Activated CD8-positive, alpha-beta T cell treated with anti-CD3 and anti-CD28 coated beads for 36 hours (primary cell): ENCODE measurements around the gene NDRG4. TPM values are rescaled to one million over a fixed set of nuclear protein-coding genes. Genes with fewer than 3 reads are reported as not detected.
"Not testable (repeated sequence)": the region's sequence is repeated elsewhere in the genome, so short reads cannot be mapped to it uniquely, and the experiment has no call there.

Experiments used
- ATAC-seq: fragments of 200-7000 bp; cut with Tn5 transposase; one replicate; pipeline ENCODE4 v1.10.0; 2021; ENCODE audit warnings: mild to moderate bottlenecking, moderate library complexity
- CTCF ChIA-PET: fragments of 350-600 bp; sonication (Branson Sonifier 250); formaldehyde crosslinking; loops from one replicate; lab custom pipeline; 2021; ENCODE audit warnings: antibody characterized with exemption; lab: Charles Lee
- POLR2A ChIA-PET: fragments of 350-600 bp; sonication (Branson Sonifier 250); formaldehyde crosslinking; loops from one replicate; lab custom pipeline; 2021; ENCODE audit warnings: antibody characterized with exemption; lab: Charles Lee
- DNase-seq: peaks from one replicate; pipeline ENCODE4 v3.0.0-alpha.2; 2020
- H3K27ac Mint-ChIP-seq: one replicate; pipeline ENCODE4 v1.8.0; 2021; ENCODE audit warnings: mild to moderate bottlenecking, mixed read lengths
- H3K27me3 Mint-ChIP-seq: one replicate; pipeline ENCODE4 v1.8.0; 2021; ENCODE audit warnings: mixed read lengths
- H3K36me3 Mint-ChIP-seq: one replicate; pipeline ENCODE4 v1.8.0; 2021; ENCODE audit warnings: low read depth, mixed read lengths
- H3K4me1 Mint-ChIP-seq: one replicate; pipeline ENCODE4 v1.8.0; 2021; ENCODE audit warnings: low read depth, mixed read lengths
- H3K4me3 Mint-ChIP-seq: one replicate; pipeline ENCODE4 v1.8.0; 2021; ENCODE audit warnings: mild to moderate bottlenecking, moderate library complexity, mixed read lengths
- H3K9me3 Mint-ChIP-seq: one replicate; pipeline ENCODE4 v1.8.0; 2021; ENCODE audit warnings: mixed read lengths
- CTCF ChIP-seq: fragments of 200-600 bp; IDR thresholded peaks from one replicate; pipeline ENCODE4 v1.8.0; 2022; ENCODE audit warnings: antibody characterized with exemption, mild to moderate bottlenecking
- intact Hi-C: fragments of 100-400 bp; cut with micrococcal nuclease; formaldehyde crosslinking; loops from one replicate; pipeline ENCODE4 v1.10.0; 2022
- total RNA-seq, 2 experiments: library from RNA; stranded (reverse); gene quantifications; one replicate each; pipeline ENCODE4 v1.2.3, GENCODE V29; 2021

NDRG4 gene
- total RNA-seq, 2 experiments from 2014 or later = 1.3 to 1.6 TPM

- POLR2A ChIA-PET = interaction anchor here (1.2 kb wide), 1 partner anchor 14 kb away, joined by 3 read pairs; no protein-coding TSS in a partner anchor
- CTCF ChIA-PET = interaction anchor here (0.6 to 7.9 kb wide), 5 partner anchors 27 to 271 kb away, joined by 3 to 201 read pairs (median 3); no protein-coding TSS in a partner anchor
- no peak overlapping the region for H3K27ac Mint-ChIP-seq
- DNase-seq = no peak
- intact Hi-C loops = no loop called here
- H3K36me3 Mint-ChIP-seq = no peaks in the 10 kb centered on the region
- no peak for ATAC-seq
- H3K4me3 Mint-ChIP-seq = no peak overlapping the region
- H3K9me3 Mint-ChIP-seq = no peaks in the 10 kb centered on the region
- no peak for TF ChIP-seq CTCF
- no peaks in the 10 kb centered on the region for H3K4me1 Mint-ChIP-seq
- H3K27me3 Mint-ChIP-seq = peaks cover 5% of the 10 kb centered on the region
These were observed 14.6 kb upstream of the NDRG4 start for GRCh38 chr16:58485184-58485887.

GRCh38 chr16:58487566-58488351 is 12.2 kb upstream of the NDRG4 start:
- H3K27ac Mint-ChIP-seq = no peak overlapping the region
- ChIA-PET POLR2A (interaction anchor here (1.4 kb wide), 1 partner anchor 151 kb away, joined by 5 read pairs; no protein-coding TSS in a partner anchor), CTCF (interaction anchor here (0.6 to 7.9 kb wide), 34 partner anchors 9 to 268 kb away, joined by 3 to 201 read pairs (median 4); no protein-coding TSS in a partner anchor)
- no peaks in the 10 kb centered on the region for H3K9me3 Mint-ChIP-seq
- peak; percentile 84 for DNase-seq
- TF ChIP-seq CTCF = peak; percentile 93
- ATAC-seq = peak; percentile 93
- H3K4me1 Mint-ChIP-seq = no peaks in the 10 kb centered on the region
- intact Hi-C loops = loop anchor here (1.0 kb wide), 1 partner anchor 151 kb away; no protein-coding TSS in a partner anchor
- peaks cover 2% of the 10 kb centered on the region for H3K27me3 Mint-ChIP-seq
- no peaks in the 10 kb centered on the region for H3K36me3 Mint-ChIP-seq
- no peak overlapping the region for H3K4me3 Mint-ChIP-seq

GRCh38 chr16:58488531-58488930 is 11.4 kb upstream of the NDRG4 start:
- no peak for ATAC-seq

GRCh38 chr16:58490065-58490464 is 9.9 kb upstream of the NDRG4 start:
- H3K27ac Mint-ChIP-seq = no peak overlapping the region
- peaks cover 7% of the 10 kb centered on the region for H3K27me3 Mint-ChIP-seq
- ATAC-seq (no peak), DNase-seq (no peak)
- TF ChIP-seq CTCF = no peak
- no peaks in the 10 kb centered on the region for H3K9me3 Mint-ChIP-seq
- peaks cover 3% of the 10 kb centered on the region for H3K4me1 Mint-ChIP-seq
- ChIA-PET CTCF (interaction anchor here (1.3 to 7.9 kb wide), 2 partner anchors 154 to 266 kb away, joined by 3 to 201 read pairs; no protein-coding TSS in a partner anchor), POLR2A (no interaction called here)
- no peaks in the 10 kb centered on the region for H3K36me3 Mint-ChIP-seq
- intact Hi-C loops = no loop called here
- H3K4me3 Mint-ChIP-seq = no peak overlapping the region

More at GRCh38 chr16:58488531-58488930, 11.4 kb upstream of the NDRG4 start:
- peaks cover 4% of the 10 kb centered on the region for H3K27me3 Mint-ChIP-seq
- H3K27ac Mint-ChIP-seq = no peak overlapping the region
- H3K4me1 Mint-ChIP-seq = no peaks in the 10 kb centered on the region
- ChIA-PET CTCF (interaction anchor here (0.7 to 7.9 kb wide), 20 partner anchors 10 to 268 kb away, joined by 3 to 201 read pairs (median 5); no protein-coding TSS in a partner anchor), POLR2A (interaction anchor here (1.4 kb wide), 1 partner anchor 151 kb away, joined by 5 read pairs; no protein-coding TSS in a partner anchor)
- intact Hi-C loops = loop anchor here (1.0 kb wide), 1 partner anchor 152 kb away; no protein-coding TSS in a partner anchor
- no peak for TF ChIP-seq CTCF
- H3K4me3 Mint-ChIP-seq = no peak overlapping the region
- no peaks in the 10 kb centered on the region for H3K9me3 Mint-ChIP-seq
- DNase-seq = no peak
- H3K36me3 Mint-ChIP-seq = no peaks in the 10 kb centered on the region

- CTCF ChIA-PET = interaction anchor here (3.7 kb wide), 1 partner anchor 154 kb away, joined by 29 read pairs; no protein-coding TSS in a partner anchor
- H3K4me3 Mint-ChIP-seq, DNase-seq, H3K36me3 Mint-ChIP-seq, H3K27me3 Mint-ChIP-seq, H3K9me3 Mint-ChIP-seq, ATAC-seq, H3K27ac Mint-ChIP-seq, POLR2A ChIA-PET, H3K4me1 Mint-ChIP-seq, intact Hi-C loops: not testable (repeated sequence)
These were observed 9.4 kb upstream of the NDRG4 start for GRCh38 chr16:58490539-58490938.
